MCF 10A (cell line): ENCODE results near the gene SMURF2. TPM values are rescaled to one million over a fixed set of nuclear protein-coding genes. Genes with fewer than 3 reads are reported as not detected.

ENCODE experiments used
- BruUV-seq: library from RNA; stranded (reverse); fragments of 400-500 nt; replicated peaks from 2 replicates; lab custom pipeline; 2021; lab: Mats Ljungman, UMichigan
- CTCF ChIA-PET: fragments of 300-600 bp; sonication (Branson Sonifier 250); formaldehyde crosslinking; extraction: SDS; loops from one replicate; lab custom pipeline; 2021; ENCODE audit warnings: antibody characterized with exemption, inconsistent platforms; lab: Yijun Ruan, JAX
- POLR2A ChIA-PET: fragments of 300-600, 350-650 bp; sonication (Branson Sonifier 250); formaldehyde crosslinking; extraction: SDS; loops from one replicate; lab custom pipeline; 2020; ENCODE audit warnings: antibody characterized with exemption, inconsistent platforms; lab: Yijun Ruan, JAX
- DNase-seq: peaks from one replicate; pipeline ENCODE4 v3.0.0-alpha.2; 2018; ENCODE audit not compliant: unreplicated experiment
- H3K27ac Mint-ChIP-seq: one replicate; pipeline ENCODE4 v1.8.0; 2022; ENCODE audit warnings: mild to moderate bottlenecking, low read depth, mixed read lengths; ENCODE audit not compliant: unreplicated experiment
- H3K27me3 Mint-ChIP-seq: one replicate; pipeline ENCODE4 v1.8.0; 2022; ENCODE audit warnings: mixed read lengths; ENCODE audit not compliant: insufficient read depth, unreplicated experiment
- H3K36me3 Mint-ChIP-seq: one replicate; pipeline ENCODE4 v1.8.0; 2022; ENCODE audit warnings: mild to moderate bottlenecking, moderate library complexity, mixed read lengths; ENCODE audit not compliant: insufficient read depth, unreplicated experiment
- H3K4me1 Mint-ChIP-seq: one replicate; pipeline ENCODE4 v1.8.0; 2022; ENCODE audit warnings: mixed read lengths; ENCODE audit not compliant: insufficient read depth, unreplicated experiment
- H3K4me3 Mint-ChIP-seq: one replicate; pipeline ENCODE4 v1.8.0; 2022; ENCODE audit warnings: mild to moderate bottlenecking, moderate library complexity, mixed read lengths; ENCODE audit not compliant: unreplicated experiment
- H3K9me3 Mint-ChIP-seq: one replicate; pipeline ENCODE4 v1.8.0; 2022; ENCODE audit warnings: mixed read lengths; ENCODE audit not compliant: unreplicated experiment
- intact Hi-C: fragments of 100-400 bp; cut with micrococcal nuclease; formaldehyde crosslinking; loops from 2 replicates; pipeline ENCODE4 v1.14.1; 2022
- total RNA-seq: library from RNA; stranded (reverse); gene quantifications from 2 replicates; pipeline ENCODE4 v1.2.3, GENCODE V29; 2022
- TF ChIP-seq, protein P1 (sequence below): fragments of 200-600 bp; IDR thresholded peaks from one replicate; pipeline ENCODE4 v1.8.0; 2022; ENCODE audit warnings: antibody characterized with exemption, mild to moderate bottlenecking; ENCODE audit not compliant: unreplicated experiment

SMURF2 gene
- total RNA-seq, 1 experiment from 2014 or later, result 55.8 TPM

DNA sequence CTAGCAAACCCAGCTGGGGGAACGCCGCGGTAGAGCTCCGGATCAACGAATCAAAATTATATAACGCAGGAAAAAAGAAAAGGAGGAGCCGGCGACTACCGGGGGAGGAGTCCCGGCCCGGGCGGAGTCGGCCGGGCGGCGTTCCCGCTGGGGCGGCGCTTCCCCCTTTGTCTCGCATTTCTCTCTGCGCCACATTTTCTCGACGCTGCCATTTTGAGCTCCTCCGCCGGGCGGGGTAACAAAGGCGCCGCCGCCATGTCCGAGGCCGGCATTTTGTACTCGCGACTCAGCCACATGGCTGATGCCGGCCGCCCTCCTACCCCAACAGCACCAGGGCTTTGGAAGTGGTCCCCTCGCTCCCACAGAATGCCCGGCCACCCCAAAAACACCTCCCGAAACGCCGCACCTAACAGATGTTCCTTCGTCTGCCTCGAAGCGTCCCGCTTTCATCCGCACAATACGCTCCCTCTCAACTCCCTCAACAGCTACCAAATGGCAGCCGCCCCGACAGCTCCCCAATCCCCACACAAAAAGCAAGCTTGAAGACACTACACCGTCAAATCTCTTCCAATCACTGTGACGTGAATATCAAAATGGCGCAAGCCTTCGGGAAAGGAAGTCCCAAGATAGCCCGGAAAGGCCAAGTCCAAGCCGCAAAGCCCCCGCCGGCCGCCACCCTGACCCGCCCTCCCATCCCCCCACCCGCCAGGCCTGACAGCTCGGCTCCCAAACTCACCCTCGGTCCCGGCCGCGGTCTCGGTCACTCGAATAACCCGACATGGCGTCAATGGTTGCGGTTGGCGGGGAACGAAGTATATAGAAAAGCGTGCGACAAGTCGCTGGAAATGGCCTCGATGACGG lies 156.5 kb downstream of the SMURF2 start:
- H3K4me1 Mint-ChIP-seq, result peaks cover 43% of the 10 kb centered on the region
- H3K4me3 Mint-ChIP-seq, result peak overlapping the region; percentile 99
- TF ChIP-seq, protein P1, sequence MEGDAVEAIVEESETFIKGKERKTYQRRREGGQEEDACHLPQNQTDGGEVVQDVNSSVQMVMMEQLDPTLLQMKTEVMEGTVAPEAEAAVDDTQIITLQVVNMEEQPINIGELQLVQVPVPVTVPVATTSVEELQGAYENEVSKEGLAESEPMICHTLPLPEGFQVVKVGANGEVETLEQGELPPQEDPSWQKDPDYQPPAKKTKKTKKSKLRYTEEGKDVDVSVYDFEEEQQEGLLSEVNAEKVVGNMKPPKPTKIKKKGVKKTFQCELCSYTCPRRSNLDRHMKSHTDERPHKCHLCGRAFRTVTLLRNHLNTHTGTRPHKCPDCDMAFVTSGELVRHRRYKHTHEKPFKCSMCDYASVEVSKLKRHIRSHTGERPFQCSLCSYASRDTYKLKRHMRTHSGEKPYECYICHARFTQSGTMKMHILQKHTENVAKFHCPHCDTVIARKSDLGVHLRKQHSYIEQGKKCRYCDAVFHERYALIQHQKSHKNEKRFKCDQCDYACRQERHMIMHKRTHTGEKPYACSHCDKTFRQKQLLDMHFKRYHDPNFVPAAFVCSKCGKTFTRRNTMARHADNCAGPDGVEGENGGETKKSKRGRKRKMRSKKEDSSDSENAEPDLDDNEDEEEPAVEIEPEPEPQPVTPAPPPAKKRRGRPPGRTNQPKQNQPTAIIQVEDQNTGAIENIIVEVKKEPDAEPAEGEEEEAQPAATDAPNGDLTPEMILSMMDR, result no peak
- no peaks in the 10 kb centered on the region for H3K27me3 Mint-ChIP-seq
- peak overlapping the region; percentile 100 for H3K27ac Mint-ChIP-seq
- DNase-seq, result peak; percentile 87
- H3K36me3 Mint-ChIP-seq, result peaks cover 76% of the 10 kb centered on the region
- POLR2A ChIA-PET, result interaction anchor here (0.6 to 6.5 kb wide), 57 partner anchors 9 to 883 kb away, joined by 3 to 225 read pairs (median 4); partner anchors contain the start of genes MILR1, PECAM1, POLG2 and SMURF2
- intact Hi-C loops, result loop anchor here (1.0 to 2.0 kb wide), 2 partner anchors 8 to 143 kb away; partner anchors contain the start of gene POLG2
- H3K9me3 Mint-ChIP-seq, result no peaks in the 10 kb centered on the region
- BruUV-seq, result TSS peak; percentile 26
- CTCF ChIA-PET, result interaction anchor here (0.6 to 1.2 kb wide), 3 partner anchors 84 to 231 kb away, joined by 3 to 4 read pairs (median 3); no protein-coding TSS in a partner anchor

DNA sequence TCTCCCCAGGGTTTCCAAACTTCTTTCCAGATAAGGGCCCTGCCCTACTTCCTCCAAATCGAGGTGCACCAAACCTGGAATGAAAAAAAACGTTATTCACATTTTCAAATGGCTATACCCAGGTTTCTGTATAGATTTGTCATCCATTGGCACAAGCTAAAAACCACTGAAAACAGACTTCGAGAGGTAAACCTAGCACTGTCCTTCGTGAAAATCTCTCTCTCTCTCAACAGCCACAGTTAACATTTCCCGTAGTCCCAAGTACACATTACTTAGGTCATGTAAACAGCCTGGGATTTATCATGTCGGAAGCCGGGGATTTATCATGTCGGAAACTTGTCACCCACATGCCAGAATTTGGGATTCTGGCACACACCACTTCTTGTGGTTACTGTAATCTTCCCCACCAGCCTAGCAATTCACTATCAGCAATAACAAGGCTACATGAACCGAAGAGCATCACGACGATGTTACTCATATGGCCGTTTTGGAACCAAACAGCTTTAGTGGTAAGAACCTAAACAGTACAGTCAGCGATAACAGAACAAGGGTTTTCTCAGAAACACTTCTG lies 157.3 kb downstream of the SMURF2 start:
- peak overlapping the region; percentile 99 for H3K4me3 Mint-ChIP-seq
- intact Hi-C loops, result loop anchor here (1.0 kb wide), 1 partner anchor 8 kb away; the partner anchor contains the start of gene POLG2
- H3K4me1 Mint-ChIP-seq, result peaks cover 51% of the 10 kb centered on the region
- no peaks in the 10 kb centered on the region for H3K27me3 Mint-ChIP-seq
- no peak for DNase-seq
- ChIA-PET CTCF (interaction anchor here (0.6 to 0.8 kb wide), 3 partner anchors 85 to 232 kb away, joined by 3 to 4 read pairs (median 3); no protein-coding TSS in a partner anchor), POLR2A (interaction anchor here (0.6 to 6.5 kb wide), 43 partner anchors 8 to 882 kb away, joined by 3 to 225 read pairs (median 4); partner anchors contain the start of genes MILR1, PECAM1, POLG2 and SMURF2)
- no TSS peak for BruUV-seq
- TF ChIP-seq, protein P1, result no peak
- H3K9me3 Mint-ChIP-seq, result no peaks in the 10 kb centered on the region
- H3K36me3 Mint-ChIP-seq, result peaks cover 76% of the 10 kb centered on the region
- H3K27ac Mint-ChIP-seq, result peak overlapping the region; percentile 100

DNA sequence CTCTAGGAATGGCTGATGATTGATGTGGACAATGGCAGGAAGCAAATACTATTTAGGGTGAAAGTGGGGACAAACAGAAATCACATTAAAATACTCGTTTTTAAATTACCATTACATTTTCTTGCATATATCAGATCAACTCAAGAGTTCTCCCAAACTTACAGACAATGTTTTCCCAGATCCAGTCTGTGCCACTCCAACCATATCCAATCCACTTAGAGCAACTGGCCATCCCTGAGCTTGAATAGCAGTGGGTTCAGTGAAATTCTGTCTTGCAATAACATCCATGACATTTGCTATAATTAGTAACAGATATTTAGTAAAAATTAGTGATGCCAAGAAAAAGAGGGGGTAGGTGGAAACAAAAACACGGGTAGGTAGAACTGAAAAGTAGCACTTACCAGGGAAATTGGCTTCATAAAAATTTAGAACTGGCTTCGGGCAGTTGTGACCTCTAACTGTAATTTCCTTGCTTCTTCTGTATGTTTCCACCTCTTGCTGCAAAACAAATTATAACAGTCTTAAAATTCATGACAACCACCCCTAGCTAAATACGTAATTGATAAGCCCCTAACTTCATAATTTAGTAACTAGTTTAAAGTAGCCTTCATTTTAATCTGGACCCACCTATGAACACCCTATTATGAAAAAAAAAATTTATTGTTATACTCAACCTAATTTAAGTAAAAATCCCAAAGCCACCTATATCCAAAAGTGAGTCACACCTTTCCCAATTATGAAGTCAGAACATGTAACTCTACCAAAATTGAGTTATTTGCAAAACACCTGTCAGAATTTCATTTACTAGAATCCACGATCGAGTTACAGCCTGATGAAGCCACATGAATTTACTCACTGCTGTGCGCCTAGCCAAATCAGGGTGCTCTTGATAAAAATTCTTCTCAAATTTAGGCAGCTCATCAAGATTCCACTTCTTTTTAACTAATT lies 158.0 kb downstream of the SMURF2 start:
- peaks cover 81% of the 10 kb centered on the region for H3K36me3 Mint-ChIP-seq
- ChIA-PET POLR2A (interaction anchor here (0.6 to 6.5 kb wide), 15 partner anchors 8 to 729 kb away, joined by 3 to 225 read pairs (median 5); partner anchors contain the start of genes POLG2 and SMURF2), CTCF (interaction anchor here (0.6 to 0.8 kb wide), 3 partner anchors 84 to 438 kb away, joined by 3 to 4 read pairs (median 3); no protein-coding TSS in a partner anchor)
- intact Hi-C loops, result no loop called here
- H3K4me3 Mint-ChIP-seq, result peak overlapping the region; percentile 99
- peak overlapping the region; percentile 100 for H3K27ac Mint-ChIP-seq
- no TSS peak for BruUV-seq
- no peaks in the 10 kb centered on the region for H3K27me3 Mint-ChIP-seq
- peaks cover 51% of the 10 kb centered on the region for H3K4me1 Mint-ChIP-seq
- no peaks in the 10 kb centered on the region for H3K9me3 Mint-ChIP-seq
- TF ChIP-seq, protein P1, result no peak
- DNase-seq, result no peak
